GM21529 (cell line): ENCODE data around the gene TAS2R8.

Experiments used
- ATAC-seq: cut with Tn5 transposase; IDR thresholded peaks from one replicate; pipeline ENCODE4 v1.9.1; 2021; ENCODE audit not compliant: unreplicated experiment

TAS2R8 gene

DNA sequence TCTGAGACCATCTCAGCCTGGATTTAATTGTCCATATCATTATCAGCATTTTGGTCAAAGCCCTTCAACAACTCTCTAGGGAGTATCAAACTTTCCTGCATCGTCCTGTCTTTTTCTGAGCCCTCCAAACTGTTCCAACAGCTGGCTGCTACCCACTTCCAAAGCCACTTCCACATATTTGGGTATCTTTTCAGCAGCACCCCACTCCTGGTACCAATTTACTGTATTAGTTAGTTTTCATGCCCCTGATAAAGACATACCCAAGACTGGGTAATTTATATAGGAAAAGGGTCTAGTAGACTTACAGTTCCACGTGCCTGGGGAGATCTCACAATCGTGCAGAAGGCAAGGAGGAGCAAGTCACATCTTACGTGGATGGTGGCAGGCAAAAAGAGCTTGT is 50.9 kb downstream of the TAS2R8 start:
- no peak for ATAC-seq
